CD8-positive, alpha-beta memory T cell (primary cell): ENCODE data around the gene LCOR. TPM values are rescaled to one million over a fixed set of nuclear protein-coding genes. Genes with fewer than 3 reads are reported as not detected.
"Not testable (repeated sequence)": the region's sequence is repeated elsewhere in the genome, so short reads cannot be mapped to it uniquely, and the experiment has no call there.

Source experiments
- CTCF ChIA-PET: fragments of 350-600 bp; sonication (Branson Sonifier 250); formaldehyde crosslinking; loops from one replicate; lab custom pipeline; 2021; ENCODE audit warnings: antibody characterized with exemption; lab: Charles Lee
- POLR2A ChIA-PET: fragments of 350-600 bp; sonication (Branson Sonifier 250); formaldehyde crosslinking; loops from one replicate; lab custom pipeline; 2021; ENCODE audit warnings: antibody characterized with exemption; lab: Charles Lee
- DNase-seq, 5 donors: peaks; one replicate each; pipeline versions ENCODE4 v3.0.0 to v3.0.0-alpha.2; 2020 to 2022; ENCODE audit warnings: mixed read lengths in 1 of 5
- H3K27ac ChIP-seq: one replicate; pipeline ENCODE4 v1.7.0; 2013; ENCODE audit warnings: low read depth, mild to moderate bottlenecking, low read length, moderate library complexity
- H3K27me3 ChIP-seq: 2 replicates; pipeline ENCODE4 v1.7.0; 2013; ENCODE audit warnings: low read length, mild to moderate bottlenecking; ENCODE audit not compliant: insufficient read depth, poor library complexity, severe bottlenecking
- H3K36me3 ChIP-seq: 2 replicates; pipeline ENCODE4 v1.7.0; 2013; ENCODE audit warnings: mild to moderate bottlenecking, low read length, moderate library complexity; ENCODE audit not compliant: insufficient read depth
- H3K4me1 ChIP-seq: 2 replicates; pipeline ENCODE4 v1.7.0; 2013; ENCODE audit warnings: mild to moderate bottlenecking, low read length, moderate library complexity; ENCODE audit not compliant: insufficient read depth
- H3K4me3 ChIP-seq: 2 replicates; pipeline ENCODE4 v1.7.0; 2013; ENCODE audit warnings: mild to moderate bottlenecking, low read length
- H3K9me3 ChIP-seq: 2 replicates; pipeline ENCODE4 v1.7.0; 2013; ENCODE audit warnings: mild to moderate bottlenecking, low read length
- H3K27ac Mint-ChIP-seq, 8 donors: one replicate each; pipeline ENCODE4 v1.8.0; 2020 to 2021; ENCODE audit warnings: mixed read lengths in 8 of 8, mild to moderate bottlenecking in 6 of 8, inconsistent platforms in 3 of 8, moderate library complexity in 3 of 8
- H3K27me3 Mint-ChIP-seq, 2 donors: one replicate each; pipeline ENCODE4 v1.8.0; 2020 to 2021; ENCODE audit warnings: mixed read lengths in 2 of 2, mild to moderate bottlenecking in 1 of 2, moderate library complexity in 1 of 2
- H3K36me3 Mint-ChIP-seq, 3 donors: one replicate each; pipeline ENCODE4 v1.8.0; 2020 to 2021; ENCODE audit warnings: mixed read lengths in 3 of 3, inconsistent platforms in 1 of 3, mild to moderate bottlenecking in 1 of 3
- H3K4me1 Mint-ChIP-seq, 3 donors: one replicate each; pipeline ENCODE4 v1.8.0; 2020 to 2021; ENCODE audit warnings: mixed read lengths in 3 of 3, inconsistent platforms in 1 of 3, mild to moderate bottlenecking in 1 of 3
- H3K4me3 Mint-ChIP-seq, 7 donors: one replicate each; pipeline ENCODE4 v1.8.0; 2020 to 2021; ENCODE audit warnings: mixed read lengths in 7 of 7, mild to moderate bottlenecking in 6 of 7, moderate library complexity in 4 of 7, inconsistent platforms in 2 of 7
- H3K9me3 Mint-ChIP-seq, 5 donors: one replicate each; pipeline ENCODE4 v1.8.0; 2020 to 2022; ENCODE audit warnings: mixed read lengths in 5 of 5, mild to moderate bottlenecking in 3 of 5, moderate library complexity in 2 of 5, inconsistent platforms in 1 of 5
- polyA plus RNA-seq: library from polyadenylated mRNA; unstranded; fragments of 300-500 nt; fragmentation: Illumina TruSeq; gene quantifications from one replicate; pipeline ENCODE4 v1.2.3, GENCODE V29; 2021
- total RNA-seq, 2 experiments: library from RNA; stranded (reverse); gene quantifications; one replicate each; pipeline ENCODE4 v1.2.3, GENCODE V29; 2021

Gene LCOR
- total and polyA plus RNA-seq, 3 experiments from 2014 or later, result 20.3 to 26.1 (median 20.8) TPM

DNA sequence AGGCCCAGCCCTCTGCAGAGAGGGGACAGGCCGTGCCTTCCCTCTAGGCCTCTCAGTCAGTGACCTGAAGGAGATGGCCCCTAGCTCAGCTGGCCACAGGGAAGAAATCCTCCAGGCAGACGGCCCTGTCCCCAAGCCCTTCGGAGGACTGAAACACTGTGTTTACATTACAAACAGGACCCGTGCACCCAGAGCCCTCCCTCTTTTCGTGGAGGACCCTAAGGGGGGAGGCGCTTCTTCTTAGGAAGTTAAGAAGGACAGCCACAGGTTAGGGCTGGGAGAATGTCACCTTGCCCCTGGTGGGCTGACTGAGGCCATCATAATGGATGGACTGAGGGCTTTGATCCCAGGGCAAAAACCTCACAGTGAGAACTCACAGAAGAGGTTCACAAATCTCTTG, 198.8 kb downstream of the LCOR start:
- H3K4me3 Mint-ChIP-seq, result no peak overlapping the region
- no peak overlapping the region for H3K4me3 ChIP-seq
- ChIA-PET POLR2A (no interaction called here), CTCF (no interaction called here)
- no peaks in the 10 kb centered on the region for H3K4me1 ChIP-seq
- no peaks in the 10 kb centered on the region for H3K27me3 ChIP-seq
- no peak overlapping the region for H3K27ac Mint-ChIP-seq
- no peaks in the 10 kb centered on the region for H3K9me3 Mint-ChIP-seq
- no peaks in the 10 kb centered on the region for H3K4me1 Mint-ChIP-seq
- H3K27me3 Mint-ChIP-seq, result peaks cover 11 to 13% of the 10 kb centered on the region in 2 donors
- H3K36me3 ChIP-seq, result no peaks in the 10 kb centered on the region
- no peak for DNase-seq
- H3K9me3 ChIP-seq, result no peaks in the 10 kb centered on the region
- H3K27ac ChIP-seq, result no peak overlapping the region
- H3K36me3 Mint-ChIP-seq, result no peaks in the 10 kb centered on the region

DNA sequence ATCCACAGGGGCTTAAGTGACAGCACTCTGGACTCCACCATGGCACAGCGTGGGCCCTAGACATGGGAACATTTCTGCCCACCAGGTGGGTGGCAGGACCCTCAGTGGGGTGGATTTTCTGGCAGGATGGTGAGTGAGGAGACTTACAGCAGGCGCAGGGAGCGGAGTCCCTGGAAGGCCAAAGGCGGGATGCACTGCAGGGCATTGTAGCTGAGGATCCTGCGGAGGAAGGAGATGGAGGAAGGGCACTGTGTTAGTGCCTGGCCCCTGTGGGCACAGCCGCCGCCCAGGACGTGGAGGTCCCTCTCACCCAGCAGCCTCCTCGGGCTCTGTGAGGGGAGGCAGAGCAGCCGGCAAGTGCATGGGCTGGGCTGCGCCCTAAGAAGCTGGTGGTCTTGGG, 199.4 kb downstream of the LCOR start:
- no peaks in the 10 kb centered on the region for H3K9me3 ChIP-seq
- POLR2A ChIA-PET, result no interaction called here
- no peak overlapping the region for H3K4me3 ChIP-seq
- no peaks in the 10 kb centered on the region for H3K27me3 ChIP-seq
- H3K4me1 Mint-ChIP-seq, result no peaks in the 10 kb centered on the region
- no peaks in the 10 kb centered on the region for H3K9me3 Mint-ChIP-seq
- no peak for DNase-seq
- no peaks in the 10 kb centered on the region for H3K36me3 Mint-ChIP-seq
- CTCF ChIA-PET, result no interaction called here
- H3K27me3 Mint-ChIP-seq, result peaks cover 11 to 17% of the 10 kb centered on the region in 2 donors
- H3K4me3 Mint-ChIP-seq, result no peak overlapping the region
- H3K27ac ChIP-seq, result no peak overlapping the region
- H3K36me3 ChIP-seq, result no peaks in the 10 kb centered on the region
- H3K4me1 ChIP-seq, result no peaks in the 10 kb centered on the region
- H3K27ac Mint-ChIP-seq, result no peak overlapping the region

DNA sequence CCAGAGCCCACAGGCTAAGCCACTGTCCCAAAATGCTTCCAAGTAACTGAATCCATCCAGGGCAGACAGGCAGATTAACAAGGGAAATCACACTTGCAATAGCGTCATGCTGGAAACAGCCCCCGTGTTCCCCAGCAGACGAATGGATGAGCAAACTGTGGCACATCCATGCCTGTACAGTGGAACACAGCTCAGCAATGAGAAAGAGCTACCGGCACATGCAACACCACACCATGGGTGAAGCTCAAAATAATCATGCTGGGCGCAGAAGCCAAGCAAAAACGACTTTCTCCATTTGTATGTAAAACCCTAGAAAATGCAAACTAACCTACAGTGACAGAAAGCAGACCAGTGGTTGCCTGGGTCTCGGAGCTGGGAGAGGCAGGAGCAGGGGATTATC, 200.5 kb downstream of the LCOR start:
- Histone ChIP-seq H3K36me3 (no peaks in the 10 kb centered on the region), H3K9me3 (no peaks in the 10 kb centered on the region), H3K4me3 (no peak overlapping the region), H3K4me1 (no peaks in the 10 kb centered on the region), H3K27ac (no peak overlapping the region), H3K27me3 (no peaks in the 10 kb centered on the region)
- Mint-ChIP-seq H3K9me3 (no peaks in the 10 kb centered on the region), H3K4me3 (no peak overlapping the region), H3K27me3 (peaks cover 12 to 17% of the 10 kb centered on the region in 2 donors), H3K27ac (no peak overlapping the region), H3K36me3 (no peaks in the 10 kb centered on the region), H3K4me1 (peaks cover 4 to 11% (median 9%) of the 10 kb centered on the region in 3 donors)
- ChIA-PET POLR2A (interaction anchor here (0.6 kb wide), 1 partner anchor 18 kb away, joined by 3 read pairs; no protein-coding TSS in a partner anchor), CTCF (interaction anchor here (1.0 to 1.4 kb wide), 2 partner anchors 11 to 178 kb away, joined by 3 read pairs; no protein-coding TSS in a partner anchor)
- no peak for DNase-seq

DNA sequence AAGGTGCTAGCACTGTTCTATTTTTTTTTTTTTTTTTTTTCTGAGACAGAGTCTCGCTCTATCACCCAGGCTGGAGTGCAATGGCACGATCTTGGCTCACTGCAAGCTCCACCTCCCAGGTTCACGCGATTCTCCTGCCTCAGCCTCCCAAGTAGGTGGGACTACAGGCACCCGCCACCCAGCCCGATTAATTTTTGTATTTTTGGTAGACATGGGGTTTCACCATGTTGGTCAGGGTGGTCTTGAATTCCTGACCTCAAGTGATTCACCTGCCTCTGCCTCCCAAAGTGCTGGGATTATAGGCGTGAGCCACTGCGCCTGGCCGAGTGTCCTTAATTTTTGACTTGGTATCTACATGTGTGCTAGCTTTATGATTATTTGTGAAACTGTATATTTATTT, 201.7 kb downstream of the LCOR start:
- POLR2A ChIA-PET, H3K27me3 ChIP-seq, H3K27ac ChIP-seq, H3K4me1 ChIP-seq, DNase-seq, H3K9me3 Mint-ChIP-seq, H3K36me3 ChIP-seq, H3K36me3 Mint-ChIP-seq, H3K4me3 ChIP-seq, H3K4me3 Mint-ChIP-seq, H3K27ac Mint-ChIP-seq, H3K9me3 ChIP-seq: not testable (repeated sequence)
- Mint-ChIP-seq H3K27me3 (peaks cover 12 to 17% of the 10 kb centered on the region in 2 donors), H3K4me1 (peaks cover 7 to 17% (median 10%) of the 10 kb centered on the region in 3 donors)
- CTCF ChIA-PET, result interaction anchor here (0.8 kb wide), 1 partner anchor 177 kb away, joined by 3 read pairs; no protein-coding TSS in a partner anchor

DNA sequence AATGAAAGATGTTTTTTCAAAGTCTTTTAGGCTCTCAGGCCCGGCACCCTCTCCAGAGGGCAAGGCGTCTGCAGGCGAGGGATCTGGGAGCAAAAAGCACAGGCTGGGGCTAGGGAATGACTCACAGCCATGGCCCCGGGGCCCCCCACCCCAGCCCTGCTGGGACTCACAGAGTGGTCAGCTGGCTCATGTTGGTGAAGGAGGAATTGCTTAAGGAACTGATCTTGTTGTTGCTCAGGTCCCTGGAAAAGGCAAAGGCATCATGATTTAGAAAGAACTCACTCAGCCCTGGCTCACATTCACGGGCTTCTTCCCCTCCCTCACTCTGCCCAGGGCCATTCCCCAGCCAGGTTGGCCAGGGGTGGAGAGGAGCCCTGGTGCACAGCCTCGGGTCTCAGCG, 202.2 kb downstream of the LCOR start:
- Mint-ChIP-seq H3K4me1 (peaks cover 7 to 17% (median 10%) of the 10 kb centered on the region in 3 donors), H3K27me3 (peaks cover 12 to 14% of the 10 kb centered on the region in 2 donors), H3K27ac (peak overlapping the region in 1 of 8 donors; percentile 19), H3K36me3 (no peaks in the 10 kb centered on the region), H3K4me3 (no peak overlapping the region), H3K9me3 (no peaks in the 10 kb centered on the region)
- no peaks in the 10 kb centered on the region for H3K4me1 ChIP-seq
- H3K9me3 ChIP-seq, result no peaks in the 10 kb centered on the region
- no peak for DNase-seq
- H3K27me3 ChIP-seq, result no peaks in the 10 kb centered on the region
- no peak overlapping the region for H3K27ac ChIP-seq
- no peak overlapping the region for H3K4me3 ChIP-seq
- no peaks in the 10 kb centered on the region for H3K36me3 ChIP-seq
- ChIA-PET POLR2A (no interaction called here), CTCF (interaction anchor here (0.8 kb wide), 1 partner anchor 177 kb away, joined by 3 read pairs; no protein-coding TSS in a partner anchor)

DNA sequence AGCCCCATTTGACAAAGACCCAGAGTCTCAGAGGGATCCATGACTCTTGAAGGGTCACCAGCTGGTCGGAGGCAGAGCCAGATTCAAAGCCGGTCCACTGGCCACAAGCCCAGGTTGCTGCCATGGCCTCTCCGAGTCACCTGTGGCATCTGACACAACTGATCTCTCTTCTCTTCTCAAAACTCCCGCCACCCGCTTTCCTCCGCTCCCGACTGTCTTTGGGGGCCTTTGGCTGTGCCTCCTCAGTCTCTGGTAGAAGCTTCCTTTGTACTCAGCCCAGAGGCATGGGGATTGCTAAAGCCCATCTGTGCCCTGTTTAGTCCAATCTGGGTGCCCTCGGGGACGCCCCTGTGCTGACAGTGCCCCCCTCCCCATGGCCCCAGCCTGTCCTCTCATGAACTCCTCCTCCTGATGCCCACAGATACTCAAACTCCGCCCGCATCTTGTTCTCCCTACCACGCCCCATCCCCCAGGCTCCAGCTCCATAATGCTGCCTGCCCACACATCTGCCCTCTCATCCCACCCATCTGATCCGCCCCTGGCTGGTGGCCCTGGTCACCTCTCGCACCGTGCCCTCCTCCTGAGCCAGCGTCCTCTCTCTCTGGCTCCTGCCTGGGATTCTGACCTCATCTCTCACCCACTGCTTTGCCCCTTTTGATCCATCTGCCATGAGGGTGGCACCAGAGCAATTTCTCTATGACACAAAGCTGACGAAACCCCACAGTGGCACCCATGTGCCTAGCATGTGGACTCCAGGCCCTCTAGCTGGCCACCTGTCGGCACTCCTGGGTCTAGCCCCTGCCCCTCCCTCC, 203.1 kb downstream of the LCOR start:
- H3K36me3 ChIP-seq, result no peaks in the 10 kb centered on the region
- H3K27ac ChIP-seq, result no peak overlapping the region
- H3K4me3 Mint-ChIP-seq, result no peak overlapping the region
- H3K27me3 Mint-ChIP-seq, result peaks cover 10 to 14% of the 10 kb centered on the region in 2 donors
- no peak for DNase-seq
- no peak overlapping the region for H3K27ac Mint-ChIP-seq
- no peaks in the 10 kb centered on the region for H3K9me3 ChIP-seq
- H3K9me3 Mint-ChIP-seq, result no peaks in the 10 kb centered on the region
- H3K4me3 ChIP-seq, result no peak overlapping the region
- CTCF ChIA-PET, result interaction anchor here (1.2 to 5.4 kb wide), 3 partner anchors 10 to 161 kb away, joined by 4 to 30 read pairs (median 15); no protein-coding TSS in a partner anchor
- no peaks in the 10 kb centered on the region for H3K27me3 ChIP-seq
- H3K36me3 Mint-ChIP-seq, result no peaks in the 10 kb centered on the region
- peaks cover 7 to 17% (median 10%) of the 10 kb centered on the region in 3 donors for H3K4me1 Mint-ChIP-seq
- POLR2A ChIA-PET, result no interaction called here
- H3K4me1 ChIP-seq, result no peaks in the 10 kb centered on the region

DNA sequence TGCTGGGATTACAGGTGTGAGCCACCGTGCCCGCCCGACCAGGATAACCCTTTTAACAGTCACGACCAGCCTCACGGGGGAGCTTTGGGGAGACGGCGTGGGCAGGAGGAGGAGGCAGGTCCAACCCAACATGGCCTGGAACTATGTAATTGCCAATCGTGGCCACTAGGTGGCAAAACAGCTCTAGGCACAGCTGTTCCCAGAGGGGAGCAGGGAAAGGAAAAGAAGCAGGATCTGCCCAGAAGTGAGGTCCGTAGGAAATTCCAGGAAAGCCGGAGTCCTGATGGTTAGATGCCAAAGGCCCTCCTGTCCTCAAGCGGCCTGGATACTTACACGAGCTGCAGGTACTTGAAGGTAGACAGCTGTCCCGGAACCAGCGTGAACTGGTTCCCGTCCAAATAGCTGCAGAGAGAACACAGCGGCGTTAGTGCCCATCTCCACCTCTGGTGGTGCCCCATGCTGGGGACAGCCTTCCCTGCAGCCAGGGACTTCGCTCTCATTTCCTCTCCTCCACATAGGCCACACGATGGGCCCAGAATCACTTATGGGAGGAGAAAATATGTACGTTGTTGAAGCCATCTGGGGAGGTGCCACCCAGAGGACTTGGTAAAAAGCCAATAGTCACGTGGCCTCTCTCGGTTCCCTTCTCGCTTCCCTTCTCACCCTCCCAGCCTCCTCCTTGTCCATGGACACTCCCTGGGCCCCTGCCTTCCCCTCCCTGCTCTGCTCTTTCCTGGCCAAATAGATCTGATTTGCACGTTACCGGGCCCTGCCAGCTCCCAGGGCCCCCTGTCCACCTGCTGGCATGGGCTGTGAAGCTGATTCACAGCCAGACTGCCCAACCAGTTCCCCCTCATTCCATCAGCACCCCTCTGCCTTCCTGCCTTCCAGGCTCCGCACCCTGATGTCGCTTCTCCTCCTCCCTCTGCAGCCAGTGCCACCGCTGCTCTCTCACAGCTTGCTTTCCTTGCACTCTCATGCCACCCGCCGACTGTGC, 205.6 kb downstream of the LCOR start:
- Mint-ChIP-seq H3K27ac (peak overlapping the region in 4 of 8 donors; percentile 32 to 90 (median 63)), H3K4me3 (peak overlapping the region; percentile 38 to 88 (median 77)), H3K4me1 (peaks cover 7 to 17% (median 10%) of the 10 kb centered on the region in 3 donors), H3K36me3 (no peaks in the 10 kb centered on the region), H3K27me3 (peaks cover 6 to 14% of the 10 kb centered on the region in 2 donors), H3K9me3 (no peaks in the 10 kb centered on the region)
- Histone ChIP-seq H3K4me1 (no peaks in the 10 kb centered on the region), H3K4me3 (peak overlapping the region; percentile 68), H3K9me3 (no peaks in the 10 kb centered on the region), H3K36me3 (no peaks in the 10 kb centered on the region), H3K27me3 (no peaks in the 10 kb centered on the region), H3K27ac (no peak overlapping the region)
- ChIA-PET POLR2A (interaction anchor here (0.6 kb wide), 1 partner anchor 67 kb away, joined by 3 read pairs; no protein-coding TSS in a partner anchor), CTCF (interaction anchor here (0.6 to 5.4 kb wide), 29 partner anchors 10 to 643 kb away, joined by 3 to 35 read pairs (median 4); no protein-coding TSS in a partner anchor)
- DNase-seq, result peak; percentile 42 to 75 (median 50)
